Activated T-helper 2 cell treated with anti-CD3 and anti-CD28 coated beads, Interferon-gamma antibody, Interleukin-2, Interleukin-4, amounts not matched to agents 10 μg/mL and 5 μg/mL and 100 μg/mL, durations not matched to agents 14 hours and 24 hours and 36 hours (primary cell): Measurements from ENCODE around the gene STARD3. TPM values are rescaled to one million over a fixed set of nuclear protein-coding genes. Genes with fewer than 3 reads are reported as not detected.

ENCODE experiments used
- DNase-seq: peaks from one replicate; pipeline ENCODE4 v3.0.0; 2021; ENCODE audit warnings: low spot score
- H3K27ac Mint-ChIP-seq: one replicate; pipeline ENCODE4 v1.8.0; 2021; ENCODE audit warnings: mixed read lengths
- H3K27me3 Mint-ChIP-seq: one replicate; pipeline ENCODE4 v1.8.0; 2021; ENCODE audit warnings: low read depth, mixed read lengths
- H3K36me3 Mint-ChIP-seq: one replicate; pipeline ENCODE4 v1.8.0; 2021; ENCODE audit warnings: low read depth, mixed read lengths
- H3K4me1 Mint-ChIP-seq: one replicate; pipeline ENCODE4 v1.8.0; 2021; ENCODE audit warnings: low read depth, mixed read lengths
- H3K4me3 Mint-ChIP-seq: one replicate; pipeline ENCODE4 v1.8.0; 2021; ENCODE audit warnings: low read depth, mild to moderate bottlenecking, moderate library complexity, mixed read lengths
- H3K9me3 Mint-ChIP-seq: one replicate; pipeline ENCODE4 v1.8.0; 2021; ENCODE audit warnings: mixed read lengths
- intact Hi-C: fragments of 100-400 bp; cut with micrococcal nuclease; formaldehyde crosslinking; loops from one replicate; pipeline ENCODE4 v1.15.1; 2023
- total RNA-seq: library from RNA; stranded (reverse); gene quantifications from 2 replicates; pipeline ENCODE4 v1.2.3, GENCODE V29; 2022

Gene STARD3
- total RNA-seq, 1 donor from 2014 or later, result 54.4 TPM

DNA sequence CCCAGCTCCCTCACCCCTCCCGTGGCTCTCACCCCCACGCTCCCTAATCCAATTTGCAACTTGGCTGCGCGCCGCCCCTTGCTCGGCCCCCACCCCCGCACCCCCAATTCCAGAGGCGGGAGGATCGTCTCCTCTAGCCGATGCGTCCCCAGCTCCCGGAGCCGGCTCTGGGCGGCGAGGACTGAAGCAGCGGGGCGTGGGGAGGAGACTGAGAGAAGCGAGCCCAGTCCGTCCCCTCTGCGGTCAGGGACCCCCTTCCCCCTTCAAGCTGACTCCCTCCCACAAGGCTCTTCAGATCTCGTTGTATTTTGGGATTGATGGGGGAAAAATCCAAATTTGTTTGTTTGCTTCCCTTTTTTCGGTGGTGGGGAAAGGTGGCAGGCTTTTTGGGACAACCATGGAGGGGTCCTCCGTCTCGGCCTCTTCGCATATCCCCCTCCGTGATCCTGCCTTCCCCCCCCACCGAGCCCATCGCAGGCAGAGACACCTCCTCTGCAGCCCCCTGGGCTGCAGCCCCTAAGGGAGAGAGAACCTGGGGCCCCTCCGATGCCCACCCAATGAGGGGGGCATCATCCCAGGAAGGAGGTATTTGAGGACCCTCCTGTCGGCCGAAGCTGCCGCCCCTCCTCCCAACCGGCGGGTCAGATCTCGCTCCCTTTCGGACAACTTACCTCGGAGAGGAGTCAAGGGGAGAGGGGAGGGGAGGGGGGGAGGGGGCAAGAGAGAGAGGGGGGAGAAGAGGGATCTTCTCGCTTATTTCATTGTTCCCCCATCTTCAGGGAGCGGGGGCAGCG, 29.7 kb upstream of the STARD3 start:
- Mint-ChIP-seq H3K27me3 (peaks cover 54% of the 10 kb centered on the region), H3K9me3 (no peaks in the 10 kb centered on the region), H3K36me3 (no peaks in the 10 kb centered on the region), H3K4me3 (no peak overlapping the region), H3K4me1 (peaks cover 10% of the 10 kb centered on the region), H3K27ac (no peak overlapping the region)
- no peak for DNase-seq
- intact Hi-C loops, result loop anchor here (10.0 kb wide), 1 partner anchor 382 kb away; the partner anchor contains the start of gene STAC2

- H3K4me3 Mint-ChIP-seq, result no peak within 1 kb of the TSS
- no peak within 1 kb of the TSS for H3K27ac Mint-ChIP-seq
- H3K4me1 Mint-ChIP-seq, result peaks cover 6% of the 10 kb centered on the region
- H3K9me3 Mint-ChIP-seq, result no peaks in the 10 kb centered on the region
- intact Hi-C loops, result loop anchor here (10.0 kb wide), 1 partner anchor 383 kb away; the partner anchor contains the start of gene STAC2
- DNase-seq, result no peak
- H3K36me3 Mint-ChIP-seq, result no peaks in the 10 kb centered on the region
- peaks cover 49% of the 10 kb centered on the region for H3K27me3 Mint-ChIP-seq
Measured at GRCh38 chr17:39607851-39608130, 29.2 kb upstream of the STARD3 start, which contains the start of gene NEUROD2. Gene NEUROD2 (minus strand): TSS chr17:39607920. CDS start chr17:39606599, 1,321 bp downstream.

DNA sequence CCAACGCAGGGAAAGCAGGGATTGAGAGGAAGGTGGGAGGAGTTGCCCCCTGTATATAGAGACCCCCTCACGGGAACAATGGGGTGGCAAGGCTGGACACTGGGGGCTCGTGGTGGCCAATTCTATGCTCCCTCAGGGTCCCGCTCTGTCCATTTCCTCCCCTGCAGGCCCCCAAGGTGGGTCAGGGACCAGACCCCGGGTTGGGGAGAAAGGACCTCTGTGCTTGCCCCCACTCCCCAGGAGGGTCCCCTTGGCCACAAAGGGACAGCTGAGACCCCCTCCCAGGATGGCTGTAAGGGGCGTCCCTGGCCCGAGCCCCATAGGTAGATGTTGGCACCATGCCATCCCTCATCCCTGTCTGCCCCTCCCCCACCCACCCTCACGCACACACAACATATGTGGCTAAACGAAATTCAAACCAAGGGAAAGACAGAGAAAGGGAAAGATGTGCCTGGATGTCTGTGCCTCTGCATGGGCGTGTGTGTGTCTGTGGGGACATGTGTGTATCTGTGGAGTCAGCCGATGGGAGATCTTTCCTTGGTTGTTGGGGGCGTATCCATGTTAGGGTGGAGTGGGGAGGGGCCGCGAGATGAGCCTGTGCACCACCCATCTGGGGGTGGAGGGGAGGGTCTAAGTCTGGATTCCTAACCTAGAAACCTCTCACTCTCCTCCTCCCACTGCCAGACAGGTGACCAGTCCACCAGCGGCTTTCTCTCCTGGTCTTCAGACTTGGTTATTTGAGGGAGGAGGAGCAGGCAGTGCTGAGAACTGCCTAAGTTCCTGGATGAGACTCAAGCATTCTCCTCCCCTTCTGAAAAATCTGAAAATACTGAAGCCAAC, 28.6 kb upstream of the STARD3 start:
- Mint-ChIP-seq H3K27ac (no peak overlapping the region), H3K4me1 (peaks cover 5% of the 10 kb centered on the region), H3K9me3 (no peaks in the 10 kb centered on the region), H3K4me3 (no peak overlapping the region), H3K27me3 (peaks cover 47% of the 10 kb centered on the region), H3K36me3 (no peaks in the 10 kb centered on the region)
- DNase-seq, result no peak
- intact Hi-C loops, result loop anchor here (10.0 kb wide), 1 partner anchor 384 kb away; the partner anchor contains the start of gene STAC2

DNA sequence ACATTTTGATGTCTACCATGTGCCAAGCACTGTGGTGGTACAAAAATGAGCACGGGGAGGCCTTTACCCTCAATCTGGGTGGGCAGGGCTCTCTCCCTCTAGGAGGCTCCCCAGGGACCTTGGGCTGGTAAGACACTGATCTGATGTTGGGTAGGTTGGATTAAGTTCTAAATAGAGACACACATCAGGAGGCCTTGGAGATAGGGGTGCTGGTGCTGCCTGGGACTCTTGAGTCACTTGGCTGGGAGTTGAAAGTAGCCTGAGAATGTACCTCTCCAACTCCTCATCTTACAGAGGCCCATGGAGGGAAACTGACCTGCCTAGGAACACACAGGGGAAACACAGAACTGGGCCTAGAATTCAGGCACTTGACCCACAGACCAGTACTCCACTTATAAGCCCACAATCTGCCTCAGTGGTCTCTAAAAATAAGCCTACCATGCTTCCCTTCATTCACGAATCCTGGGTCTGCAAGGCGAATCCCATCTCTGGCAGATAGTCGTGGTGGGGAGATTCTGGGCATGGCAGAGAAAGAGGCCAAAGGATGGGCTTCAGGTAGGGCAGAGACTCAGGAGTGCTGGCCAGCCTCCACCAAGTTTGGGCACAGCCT, 27.4 kb upstream of the STARD3 start:
- DNase-seq, result no peak
- intact Hi-C loops, result loop anchor here (10.0 kb wide), 1 partner anchor 385 kb away; the partner anchor contains the start of gene STAC2
- H3K36me3 Mint-ChIP-seq, result no peaks in the 10 kb centered on the region
- no peak overlapping the region for H3K27ac Mint-ChIP-seq
- H3K9me3 Mint-ChIP-seq, result no peaks in the 10 kb centered on the region
- no peak overlapping the region for H3K4me3 Mint-ChIP-seq
- H3K4me1 Mint-ChIP-seq, result peaks cover 3% of the 10 kb centered on the region
- peaks cover 40% of the 10 kb centered on the region for H3K27me3 Mint-ChIP-seq

- Mint-ChIP-seq H3K4me3 (no peak overlapping the region), H3K27me3 (peaks cover 45% of the 10 kb centered on the region), H3K36me3 (no peaks in the 10 kb centered on the region), H3K4me1 (peaks cover 3% of the 10 kb centered on the region), H3K27ac (no peak overlapping the region), H3K9me3 (no peaks in the 10 kb centered on the region)
- intact Hi-C loops, result no loop called here
- DNase-seq, result no peak
Measured at GRCh38 chr17:39611401-39612112, 25.4 kb upstream of the STARD3 start.

- Mint-ChIP-seq H3K27me3 (peaks cover 44% of the 10 kb centered on the region), H3K4me3 (no peak overlapping the region), H3K27ac (no peak overlapping the region), H3K9me3 (no peaks in the 10 kb centered on the region), H3K36me3 (no peaks in the 10 kb centered on the region), H3K4me1 (peaks cover 1% of the 10 kb centered on the region)
- no peak for DNase-seq
- intact Hi-C loops, result no loop called here
Measured at GRCh38 chr17:39612291-39612894, 24.6 kb upstream of the STARD3 start.

DNA sequence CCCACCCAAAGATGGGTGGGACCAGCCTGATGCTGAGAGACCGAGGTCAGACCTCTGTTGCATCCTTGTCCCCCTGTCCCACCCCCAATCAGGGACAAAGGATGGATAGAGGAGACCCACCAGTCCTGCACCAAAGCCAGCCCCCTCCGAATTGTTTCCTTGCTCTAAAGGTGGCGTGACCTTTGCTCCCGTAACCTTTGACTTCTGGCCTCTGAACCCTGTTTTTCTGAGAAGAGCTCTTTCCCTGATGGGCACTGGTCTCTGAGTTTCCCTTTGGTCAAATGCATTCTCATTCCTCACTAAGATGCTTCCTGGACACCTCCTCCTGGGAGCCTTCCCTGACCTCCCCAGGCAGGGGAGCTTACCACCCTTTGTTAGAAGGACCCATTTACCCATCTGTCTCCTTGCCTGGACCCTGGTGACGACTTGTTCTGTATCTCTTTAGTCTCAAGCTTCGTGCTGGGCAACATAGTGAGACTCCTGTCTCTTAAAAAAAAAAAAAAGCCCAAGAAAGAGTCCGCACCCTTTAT, 23.9 kb upstream of the STARD3 start:
- H3K36me3 Mint-ChIP-seq, result no peaks in the 10 kb centered on the region
- intact Hi-C loops, result no loop called here
- peaks cover 43% of the 10 kb centered on the region for H3K27me3 Mint-ChIP-seq
- H3K4me3 Mint-ChIP-seq, result no peak overlapping the region
- H3K9me3 Mint-ChIP-seq, result no peaks in the 10 kb centered on the region
- DNase-seq, result no peak
- peaks cover 1% of the 10 kb centered on the region for H3K4me1 Mint-ChIP-seq
- no peak overlapping the region for H3K27ac Mint-ChIP-seq

GRCh38 chr17:39614545-39615157, 22.3 kb upstream of the STARD3 start:
- no peaks in the 10 kb centered on the region for H3K36me3 Mint-ChIP-seq
- H3K4me1 Mint-ChIP-seq, result no peaks in the 10 kb centered on the region
- no peak for DNase-seq
- H3K4me3 Mint-ChIP-seq, result no peak overlapping the region
- H3K27me3 Mint-ChIP-seq, result peaks cover 42% of the 10 kb centered on the region
- intact Hi-C loops, result no loop called here
- H3K9me3 Mint-ChIP-seq, result no peaks in the 10 kb centered on the region
- H3K27ac Mint-ChIP-seq, result no peak overlapping the region

- Mint-ChIP-seq H3K36me3 (no peaks in the 10 kb centered on the region), H3K4me3 (no peak overlapping the region), H3K9me3 (no peaks in the 10 kb centered on the region), H3K27ac (no peak overlapping the region), H3K4me1 (no peaks in the 10 kb centered on the region), H3K27me3 (peaks cover 45% of the 10 kb centered on the region)
- intact Hi-C loops, result no loop called here
- no peak for DNase-seq
Measured at GRCh38 chr17:39615434-39615833, 21.5 kb upstream of the STARD3 start.

DNA sequence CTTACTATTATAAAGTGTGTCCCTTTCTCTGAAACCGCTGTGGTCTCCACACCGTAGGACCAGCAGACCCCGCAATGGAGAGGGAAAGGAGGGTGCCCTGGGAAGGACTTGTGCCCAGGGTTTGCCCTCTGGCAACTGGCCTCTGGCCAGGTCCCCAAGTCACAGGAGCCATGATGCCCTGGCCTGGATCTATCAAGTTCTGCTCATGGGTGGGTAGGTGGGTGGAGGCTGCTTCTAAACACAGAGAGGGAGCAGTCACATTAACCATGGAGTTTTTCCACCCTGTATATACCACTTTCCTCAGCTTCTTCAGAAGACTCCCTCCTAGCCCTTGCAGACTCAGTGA, 19.9 kb upstream of the STARD3 start:
- intact Hi-C loops, result no loop called here
- Mint-ChIP-seq H3K27me3 (peaks cover 41% of the 10 kb centered on the region), H3K4me1 (peaks cover 2% of the 10 kb centered on the region), H3K4me3 (peak overlapping the region; percentile 50), H3K27ac (no peak overlapping the region), H3K36me3 (no peaks in the 10 kb centered on the region), H3K9me3 (no peaks in the 10 kb centered on the region)
- no peak for DNase-seq

- intact Hi-C loops, result no loop called here
- no peaks in the 10 kb centered on the region for H3K9me3 Mint-ChIP-seq
- H3K27me3 Mint-ChIP-seq, result peaks cover 41% of the 10 kb centered on the region
- no peak for DNase-seq
- peak overlapping the region; percentile 50 for H3K4me3 Mint-ChIP-seq
- peaks cover 7% of the 10 kb centered on the region for H3K4me1 Mint-ChIP-seq
- H3K27ac Mint-ChIP-seq, result no peak overlapping the region
- H3K36me3 Mint-ChIP-seq, result no peaks in the 10 kb centered on the region
Measured at GRCh38 chr17:39617446-39618245, 19.3 kb upstream of the STARD3 start.
